Skin epidermis (tissue), 12 donors: ENCODE measurements around the gene PDE4D.
"Not testable (repeated sequence)": the region's sequence is repeated elsewhere in the genome, so short reads cannot be mapped to it uniquely, and the experiment has no call there.

Experiments
- H3K27ac ChIP-seq, 21 experiments: fragments of 200-600 bp; sonication (generic) in 11 of 21; one replicate each; pipeline ENCODE4 v1.5.0; 2020; ENCODE audit warnings: mild to moderate bottlenecking in 3 of 21, inconsistent platforms in 2 of 21, moderate library complexity in 2 of 21
- H3K4me3 ChIP-seq, 7 experiments: fragments of 200-600 bp; sonication (generic) in 2 of 7; one replicate each; pipeline ENCODE4 v1.5.0; 2020; ENCODE audit warnings: inconsistent platforms in 2 of 7, mild to moderate bottlenecking in 2 of 7, moderate library complexity in 1 of 7

The PDE4D gene

GRCh38 chr5:59008816-59009473 is 884.6 kb downstream of the PDE4D start:
- Histone ChIP-seq H3K4me3 (no peak overlapping the region), H3K27ac (no peak overlapping the region)

- H3K4me3 ChIP-seq, result no peak overlapping the region
- H3K27ac ChIP-seq, result no peak overlapping the region
Measured at GRCh38 chr5:59007460-59008063, 886.0 kb downstream of the PDE4D start.

- H3K27ac ChIP-seq, result no peak overlapping the region
Measured at GRCh38 chr5:59005934-59006701, 887.4 kb downstream of the PDE4D start.

GRCh38 chr5:59003641-59004040 is 889.9 kb downstream of the PDE4D start:
- no peak overlapping the region for H3K27ac ChIP-seq
- H3K4me3 ChIP-seq, result no peak overlapping the region

More at GRCh38 chr5:59005934-59006701, 887.4 kb downstream of the PDE4D start:
- H3K4me3 ChIP-seq, result no peak overlapping the region

GRCh38 chr5:59003124-59003523 is 890.4 kb downstream of the PDE4D start:
- Histone ChIP-seq H3K4me3 (no peak overlapping the region), H3K27ac (no peak overlapping the region)

GRCh38 chr5:59002162-59002825 is 891.2 kb downstream of the PDE4D start:
- Histone ChIP-seq H3K27ac (no peak overlapping the region), H3K4me3 (no peak overlapping the region)

GRCh38 chr5:59001716-59002115 is 891.8 kb downstream of the PDE4D start:
- no peak overlapping the region for H3K27ac ChIP-seq
- H3K4me3 ChIP-seq, result no peak overlapping the region

GRCh38 chr5:59001154-59001553 is 892.4 kb downstream of the PDE4D start:
- Histone ChIP-seq H3K27ac (no peak overlapping the region), H3K4me3 (no peak overlapping the region)

GRCh38 chr5:59000211-59000610 is 893.3 kb downstream of the PDE4D start:
- H3K27ac ChIP-seq, result no peak overlapping the region
- no peak overlapping the region for H3K4me3 ChIP-seq

- H3K27ac ChIP-seq, result no peak overlapping the region
- H3K4me3 ChIP-seq, result no peak overlapping the region
Measured at GRCh38 chr5:58999804-59000203, 893.7 kb downstream of the PDE4D start.

GRCh38 chr5:58998544-58998943 is 895.0 kb downstream of the PDE4D start:
- Histone ChIP-seq H3K27ac (no peak overlapping the region), H3K4me3 (no peak overlapping the region)

- H3K27ac ChIP-seq, H3K4me3 ChIP-seq: not testable (repeated sequence)
Measured at GRCh38 chr5:58995779-58996178, 897.7 kb downstream of the PDE4D start.

- no peak overlapping the region for H3K4me3 ChIP-seq
Measured at GRCh38 chr5:58993461-58993860, 900.1 kb downstream of the PDE4D start.

GRCh38 chr5:58988938-58989337 is 904.6 kb downstream of the PDE4D start:
- Histone ChIP-seq H3K4me3 (no peak overlapping the region), H3K27ac (no peak overlapping the region)

More at GRCh38 chr5:58993461-58993860, 900.1 kb downstream of the PDE4D start:
- H3K27ac ChIP-seq, result no peak overlapping the region

GRCh38 chr5:58987193-58987592 is 906.3 kb downstream of the PDE4D start:
- Histone ChIP-seq H3K27ac (no peak overlapping the region), H3K4me3 (no peak overlapping the region)

GRCh38 chr5:58986281-58986680 is 907.2 kb downstream of the PDE4D start:
- H3K4me3 ChIP-seq, result no peak overlapping the region

GRCh38 chr5:58985759-58986158 is 907.8 kb downstream of the PDE4D start:
- Histone ChIP-seq H3K27ac (no peak overlapping the region), H3K4me3 (no peak overlapping the region)

More at GRCh38 chr5:58986281-58986680, 907.2 kb downstream of the PDE4D start:
- no peak overlapping the region for H3K27ac ChIP-seq

GRCh38 chr5:58985311-58985710 is 908.2 kb downstream of the PDE4D start:
- H3K27ac ChIP-seq, result no peak overlapping the region
- no peak overlapping the region for H3K4me3 ChIP-seq

- Histone ChIP-seq H3K4me3 (no peak overlapping the region), H3K27ac (no peak overlapping the region)
Measured at GRCh38 chr5:58983526-58984452, 909.7 kb downstream of the PDE4D start.
